ENCODE measurements around the gene PLB1.

DNA sequence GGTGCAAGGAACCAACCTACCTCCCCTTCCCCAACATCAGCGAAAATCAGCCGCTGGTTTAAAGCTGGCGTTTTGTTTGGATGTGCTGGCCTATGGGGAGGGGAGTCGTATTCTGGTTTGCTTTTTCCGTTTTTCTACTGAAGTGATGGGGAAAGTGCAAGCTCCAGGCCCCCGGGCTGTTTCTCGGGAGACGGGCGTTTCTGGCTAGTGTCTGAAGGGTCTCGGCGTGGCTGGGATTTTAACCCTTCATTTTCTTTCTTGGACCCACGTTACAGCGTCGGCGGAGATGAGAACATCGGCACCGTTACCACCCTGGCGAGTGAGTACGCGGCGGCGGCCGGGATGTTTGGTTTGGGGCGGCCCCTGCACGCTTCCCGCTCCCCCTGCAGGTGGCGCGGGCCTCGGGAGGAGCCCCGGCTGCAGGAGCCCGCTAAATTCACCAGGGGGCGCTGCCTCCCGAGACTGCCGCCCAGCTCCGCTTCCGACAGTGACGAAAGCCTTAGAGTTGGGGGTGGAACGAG lies 70.7 kb downstream of the PLB1 start:
- TF ChIP-seq POLR2A (IDR thresholded peaks at IDR 0.05), result peak in 1 of 3 donors; percentile 13
- TF ChIP-seq, protein P1, sequence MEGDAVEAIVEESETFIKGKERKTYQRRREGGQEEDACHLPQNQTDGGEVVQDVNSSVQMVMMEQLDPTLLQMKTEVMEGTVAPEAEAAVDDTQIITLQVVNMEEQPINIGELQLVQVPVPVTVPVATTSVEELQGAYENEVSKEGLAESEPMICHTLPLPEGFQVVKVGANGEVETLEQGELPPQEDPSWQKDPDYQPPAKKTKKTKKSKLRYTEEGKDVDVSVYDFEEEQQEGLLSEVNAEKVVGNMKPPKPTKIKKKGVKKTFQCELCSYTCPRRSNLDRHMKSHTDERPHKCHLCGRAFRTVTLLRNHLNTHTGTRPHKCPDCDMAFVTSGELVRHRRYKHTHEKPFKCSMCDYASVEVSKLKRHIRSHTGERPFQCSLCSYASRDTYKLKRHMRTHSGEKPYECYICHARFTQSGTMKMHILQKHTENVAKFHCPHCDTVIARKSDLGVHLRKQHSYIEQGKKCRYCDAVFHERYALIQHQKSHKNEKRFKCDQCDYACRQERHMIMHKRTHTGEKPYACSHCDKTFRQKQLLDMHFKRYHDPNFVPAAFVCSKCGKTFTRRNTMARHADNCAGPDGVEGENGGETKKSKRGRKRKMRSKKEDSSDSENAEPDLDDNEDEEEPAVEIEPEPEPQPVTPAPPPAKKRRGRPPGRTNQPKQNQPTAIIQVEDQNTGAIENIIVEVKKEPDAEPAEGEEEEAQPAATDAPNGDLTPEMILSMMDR (IDR thresholded peaks at IDR 0.05), result peak; percentile 99 to 100 (median 100)
